Activated naive CD4-positive, alpha-beta T cell treated with anti-CD3 and anti-CD28 coated beads, Interleukin-2, amount 50 U/mL, for 16 hours (primary cell): ENCODE results near the gene RNU6-1.

Experiments
- DNase-seq: peaks from one replicate; pipeline ENCODE4 v3.0.0-alpha.2; 2020

The RNU6-1 gene

GRCh38 chr15:67839929-67840748 lies at the start of gene RNU6-1:
Gene RNU6-1, minus strand, starts transcription at chr15:67840045.
- peak; percentile 97 for DNase-seq

DNA sequence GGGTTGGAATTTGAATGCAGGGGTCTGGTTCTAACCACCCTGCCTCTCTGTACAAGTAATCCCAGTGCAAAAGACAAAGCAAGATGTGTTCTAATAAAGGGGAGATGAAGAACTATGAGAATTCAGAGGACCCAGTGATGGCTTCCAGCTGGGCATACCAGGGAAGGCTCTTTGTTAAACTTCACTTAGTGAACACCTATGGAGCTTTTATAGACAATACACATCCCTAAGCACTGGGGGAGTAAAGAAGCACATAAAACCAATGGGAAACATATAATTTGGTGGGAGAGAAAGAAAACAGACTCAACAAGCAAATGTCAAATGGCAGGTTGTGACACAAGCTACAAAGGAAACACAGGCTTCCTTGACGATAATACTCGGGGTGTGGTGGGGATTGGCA lies 47.9 kb upstream of the RNU6-1 start:
- no peak for DNase-seq

GRCh38 chr15:67885861-67886260 lies 46.0 kb upstream of the RNU6-1 start:
- DNase-seq = no peak

DNA sequence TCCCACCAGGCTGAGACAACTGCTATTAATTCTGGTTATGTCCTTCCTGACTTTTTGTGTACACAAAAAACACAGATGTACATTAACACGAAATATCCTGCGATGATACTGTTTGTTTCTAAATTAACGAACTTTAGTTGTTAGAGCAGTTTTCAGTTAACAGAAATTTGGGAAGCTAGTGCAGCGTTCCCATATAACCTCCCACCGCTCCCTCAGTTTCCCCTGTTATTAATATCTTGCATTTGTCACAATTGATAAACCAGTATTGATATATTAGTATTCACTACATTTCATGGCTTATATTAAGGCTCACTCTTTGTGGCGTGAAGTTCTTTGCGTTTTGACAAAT lies 45.3 kb upstream of the RNU6-1 start:
- DNase-seq = no peak

- DNase-seq = peak; percentile 56
Observed at GRCh38 chr15:67884514-67885174, 44.8 kb upstream of the RNU6-1 start.

- DNase-seq = no peak
Observed at GRCh38 chr15:67884009-67884408, 44.2 kb upstream of the RNU6-1 start.

DNA sequence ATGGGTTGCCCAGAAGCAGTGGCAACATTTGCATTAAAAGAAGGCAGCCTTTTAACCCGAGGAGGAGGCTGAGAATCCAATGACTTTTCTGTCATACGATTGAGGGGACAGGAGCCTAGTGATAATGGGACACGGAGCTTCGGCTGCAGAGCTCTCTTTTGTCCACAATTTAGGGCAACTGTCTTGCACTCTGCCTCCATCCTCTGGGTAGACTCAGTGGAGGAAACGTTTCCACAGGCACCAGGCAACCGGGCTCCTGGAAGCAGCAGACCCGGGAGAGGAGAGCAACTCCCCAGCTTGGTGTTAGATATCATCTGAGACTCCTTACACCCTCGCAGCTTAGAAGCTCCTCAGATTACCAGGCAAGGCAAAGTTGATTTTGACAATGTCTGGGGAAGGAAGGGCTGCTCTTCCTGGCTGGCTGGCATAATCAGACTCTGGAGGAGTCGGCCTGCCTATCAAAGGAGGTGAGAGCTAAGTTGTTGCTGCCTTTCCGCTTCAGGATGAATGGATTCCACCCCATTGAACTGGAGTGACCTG lies 43.5 kb upstream of the RNU6-1 start:
- no peak for DNase-seq

GRCh38 chr15:67882487-67883233 lies 42.8 kb upstream of the RNU6-1 start:
- no peak for DNase-seq

GRCh38 chr15:67880651-67881182 lies 40.9 kb upstream of the RNU6-1 start:
- DNase-seq = no peak

- no peak for DNase-seq
Observed at GRCh38 chr15:67879440-67880129, 39.7 kb upstream of the RNU6-1 start.

DNA sequence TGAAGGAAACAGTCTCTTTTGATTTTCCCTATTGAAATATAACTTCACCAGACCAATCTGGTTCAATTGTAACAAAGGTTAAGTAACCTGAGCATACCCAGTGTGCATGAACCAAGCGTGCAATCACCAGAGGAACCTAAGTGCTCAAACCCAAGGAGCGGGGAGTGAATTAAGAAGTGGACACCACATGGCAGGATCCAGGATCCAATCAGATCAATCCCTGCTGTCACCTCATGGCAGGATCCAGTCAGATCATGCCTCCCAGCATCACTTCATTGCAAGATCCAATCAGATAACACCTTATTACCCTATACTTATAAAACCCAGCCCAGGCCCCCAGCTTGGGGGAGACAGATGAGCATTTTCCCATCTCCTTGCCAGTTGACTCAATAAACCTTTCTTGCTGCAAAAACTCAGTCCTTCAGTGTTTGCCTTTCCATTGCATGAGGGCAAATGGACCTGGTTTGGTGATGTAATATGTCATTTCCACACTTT lies 38.9 kb upstream of the RNU6-1 start:
- no peak for DNase-seq

GRCh38 chr15:67873777-67874176 lies 33.9 kb upstream of the RNU6-1 start:
- DNase-seq = no peak

DNA sequence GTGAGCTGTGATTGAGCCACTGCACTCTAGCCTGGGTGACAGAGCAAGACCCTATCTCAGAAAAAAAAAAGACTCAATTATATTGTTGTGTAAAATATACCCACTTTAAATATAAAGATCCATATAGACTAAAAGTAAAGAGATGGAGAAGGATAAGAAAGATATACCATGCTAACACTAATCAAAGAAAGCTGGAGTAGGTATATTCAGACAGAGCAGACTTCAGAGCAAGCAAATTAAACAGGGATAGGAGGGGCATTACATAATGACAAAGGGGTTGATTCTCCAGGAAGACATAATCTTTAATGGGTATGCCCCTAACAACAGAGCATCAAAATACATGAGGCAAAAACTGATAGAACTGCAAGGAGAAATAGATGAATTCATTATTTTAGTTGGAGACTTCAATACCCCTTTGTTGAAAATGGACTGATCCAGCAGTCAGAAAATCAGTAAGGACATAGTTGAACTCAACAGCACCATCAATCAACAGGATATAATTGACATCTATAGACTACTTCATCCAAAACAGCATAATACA lies 31.1 kb upstream of the RNU6-1 start:
- no peak for DNase-seq

- DNase-seq = no peak
Observed at GRCh38 chr15:67869701-67870100, 29.9 kb upstream of the RNU6-1 start.

DNA sequence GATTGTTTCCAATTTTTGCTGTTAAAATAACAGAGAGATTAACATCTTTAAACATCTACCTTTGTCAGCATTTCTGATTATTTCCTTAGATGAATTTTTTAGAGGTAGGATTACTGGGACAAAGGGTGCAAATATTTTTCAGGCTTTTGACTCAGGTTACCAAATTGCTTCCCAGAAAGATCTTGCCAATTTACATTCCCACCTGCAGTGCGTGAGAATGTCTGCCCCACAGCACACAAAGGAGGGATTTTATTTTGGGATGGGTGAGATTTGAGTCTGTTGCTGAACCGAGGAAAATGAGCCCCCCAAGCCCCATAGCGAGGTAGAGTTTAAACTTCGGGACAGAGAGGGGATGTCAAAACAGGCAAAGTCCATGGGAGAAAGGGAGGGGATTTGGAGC lies 25.9 kb upstream of the RNU6-1 start:
- no peak for DNase-seq

DNA sequence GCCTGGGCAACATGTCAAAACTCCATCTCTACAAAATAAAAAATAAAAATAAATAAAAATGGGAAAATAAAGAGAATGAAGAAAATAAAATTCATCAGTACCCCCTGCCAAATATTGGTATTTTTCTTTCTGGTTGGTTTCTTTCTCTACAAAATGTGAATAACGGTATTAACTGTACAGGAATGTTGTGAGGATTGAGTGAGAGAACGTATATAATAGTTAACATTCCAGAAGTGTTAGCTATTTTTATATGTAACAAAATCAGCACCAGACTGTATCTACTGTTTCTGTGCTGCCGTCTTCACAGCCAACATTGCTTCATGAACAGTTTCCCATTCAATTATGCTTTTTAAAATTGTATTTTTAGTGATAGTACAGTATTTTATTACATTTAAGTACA lies 25.5 kb upstream of the RNU6-1 start:
- no peak for DNase-seq

DNA sequence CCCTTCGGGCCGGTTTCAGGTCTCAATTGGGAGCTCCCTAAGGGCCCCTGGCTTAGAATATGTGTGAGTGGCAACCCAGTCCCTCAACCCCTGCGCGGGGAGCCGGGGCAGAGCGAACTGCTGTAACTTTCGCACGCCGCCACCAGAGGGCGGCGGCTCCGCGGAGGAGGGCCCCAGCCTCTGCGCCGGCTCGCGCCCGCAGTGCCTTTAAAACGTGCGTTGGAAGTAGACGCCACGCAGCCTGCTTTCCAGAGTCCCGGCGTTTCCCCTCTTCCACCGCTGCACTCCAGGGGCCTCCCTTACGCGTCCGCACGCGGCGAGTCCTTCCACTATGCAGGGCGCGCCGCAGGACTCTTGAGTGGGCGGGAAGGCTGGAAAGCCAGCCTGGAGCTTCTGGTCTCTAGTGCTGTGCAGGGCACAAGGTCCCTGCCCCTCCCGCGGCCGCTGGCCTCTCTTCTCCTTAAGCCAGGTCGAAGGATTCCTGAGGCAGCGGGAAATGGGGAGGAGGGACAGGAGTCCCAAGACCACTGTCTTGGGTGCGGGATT lies 23.7 kb upstream of the RNU6-1 start:
- peak; percentile 78 for DNase-seq

DNA sequence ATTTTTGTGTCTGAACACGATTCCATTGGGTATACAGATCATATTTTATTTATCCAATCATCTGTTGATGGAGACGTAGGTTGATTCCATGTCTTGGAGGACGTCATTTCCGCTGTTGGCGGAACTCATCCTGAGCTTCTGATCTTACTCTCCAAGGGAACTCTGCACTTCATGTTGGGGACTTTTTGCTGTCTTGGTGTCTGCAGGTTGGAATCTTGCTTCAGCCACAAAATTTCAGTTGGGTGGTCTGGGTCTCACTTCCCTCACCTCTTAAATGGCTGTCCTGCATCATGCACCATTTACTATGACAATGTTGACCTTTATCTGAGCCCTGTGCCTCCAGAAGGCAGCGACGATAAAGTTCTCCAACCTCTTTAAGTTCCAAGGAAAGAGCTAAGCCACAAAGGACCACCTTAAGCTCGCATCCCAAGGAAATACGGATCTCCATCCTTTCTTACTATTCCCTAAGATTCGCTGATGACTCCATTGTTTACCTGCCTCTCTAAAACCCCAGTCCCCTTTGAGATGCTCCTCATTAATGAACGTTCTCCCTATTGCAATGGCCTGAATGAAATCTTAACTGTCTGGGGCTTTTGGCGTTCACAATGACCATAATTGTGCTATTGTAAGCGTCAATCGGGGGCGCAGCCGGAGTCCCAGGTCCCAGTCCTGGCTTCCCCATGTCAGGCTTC lies 23.1 kb upstream of the RNU6-1 start:
- DNase-seq = no peak

- DNase-seq = no peak
Observed at GRCh38 chr15:67861983-67862382, 22.1 kb upstream of the RNU6-1 start.

- no peak for DNase-seq
Observed at GRCh38 chr15:67859331-67859946, 19.6 kb upstream of the RNU6-1 start.

DNA sequence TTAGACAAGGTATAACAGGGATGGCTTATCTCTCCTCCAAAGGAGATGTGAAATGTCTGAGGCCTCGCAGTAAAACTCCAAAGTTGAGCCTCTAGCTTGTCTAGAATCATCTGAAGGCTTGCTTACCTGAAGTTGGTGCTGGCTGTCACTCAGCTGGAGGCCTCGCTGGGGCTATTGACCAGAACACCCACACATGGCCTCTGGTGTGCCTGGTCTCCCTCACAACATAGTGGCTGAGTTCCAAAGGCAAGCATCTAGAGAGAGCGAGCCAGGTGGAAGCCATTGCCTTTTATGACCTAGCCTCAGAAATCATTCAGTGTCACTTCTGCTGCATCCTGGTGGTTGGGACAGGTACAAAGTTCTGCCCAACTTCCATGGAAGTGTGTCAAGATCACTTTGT lies 17.4 kb upstream of the RNU6-1 start:
- no peak for DNase-seq
